OCI-LY7 (cell line): Measurements from ENCODE around the gene SRSF2.
"Not testable (repeated sequence)": the region's sequence is repeated elsewhere in the genome, so short reads cannot be mapped to it uniquely, and the experiment has no call there.

Experiments
- CTCF ChIP-seq: fragments of 200-600 bp; sonication (generic); conservative IDR thresholded peaks from 2 replicates; pipeline ENCODE4 v1.5.1; 2014; ENCODE audit warnings: mild to moderate bottlenecking, antibody characterized with exemption, low read length, moderate library complexity, mixed read lengths
- EZH2phosphoT487 ChIP-seq: fragments of 200-600 bp; sonication (generic); IDR thresholded peaks from 2 replicates; pipeline ENCODE4 v1.6.1; 2018; ENCODE audit warnings: low read depth, borderline replicate concordance, mild to moderate bottlenecking, mixed run types, antibody characterized with exemption, low read length, moderate library complexity, mixed read lengths

- TF ChIP-seq CTCF, EZH2phosphoT487: not testable (repeated sequence)
Measured at GRCh38 chr17:76712321-76712720, 24.8 kb downstream of the SRSF2 start.
